ENCODE results near the gene CHP1. TPM values are rescaled to one million over a fixed set of nuclear protein-coding genes. Genes with fewer than 3 reads are reported as not detected.
A peak's percentile ranks its signal among the peaks of the same experiment; 100 is the strongest.
"Not testable (repeated sequence)": the region's sequence is repeated elsewhere in the genome, so short reads cannot be mapped to it uniquely, and the experiment has no call there.

CHP1 gene
- total RNA-seq, 4 donors from 2014 or later: 102 to 127 (median 112) TPM

DNA sequence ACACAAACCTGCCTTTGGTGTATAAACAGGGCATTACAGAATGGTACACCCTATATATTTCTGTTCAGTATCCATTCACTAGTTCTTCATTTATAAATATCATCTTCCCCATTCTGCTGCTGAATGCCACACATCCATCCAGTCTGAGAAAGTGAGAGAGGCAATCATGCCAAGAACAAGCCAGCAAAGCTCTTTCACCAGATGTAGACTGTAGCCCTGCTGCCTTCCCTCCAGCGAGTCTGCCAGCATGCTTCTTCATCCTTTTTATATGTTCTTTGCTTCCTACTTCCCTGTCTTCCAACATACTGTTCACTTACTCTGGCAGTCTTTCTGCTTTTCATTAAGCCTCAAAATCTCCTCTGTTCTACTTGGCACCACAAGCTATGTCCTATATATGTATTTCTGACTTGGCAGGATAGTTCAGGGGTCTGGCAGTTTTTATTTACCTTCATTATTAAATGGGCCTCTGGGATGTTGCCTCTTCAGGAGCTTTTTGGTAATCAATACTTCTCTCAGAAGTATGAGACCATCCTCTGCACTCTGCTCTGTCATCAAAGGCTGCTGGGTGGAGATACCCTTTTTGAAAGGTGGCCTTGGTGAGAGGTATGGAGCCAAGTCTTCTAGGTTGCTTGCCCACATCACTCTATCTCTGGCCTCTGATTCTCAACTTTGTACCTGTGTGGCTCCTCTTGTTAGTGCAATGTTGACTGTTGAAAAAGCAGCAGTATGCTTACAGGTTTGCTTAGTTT lies 48.6 kb downstream of the CHP1 start:
- 60 to 93% methylated on average over 1 of the region's 1 CpG for WGBS, 2 donors (ENCODE audit: low coverage in 1 of 2)
- peaks cover 0 to 8% (median 0%) of the 10 kb centered on the region in 3 donors for H3K4me1 ChIP-seq
- no peaks in the 10 kb centered on the region for H3K9me3 ChIP-seq
- no peak overlapping the region for H3K27ac ChIP-seq
- ATAC-seq: no peak
- H3K4me3 ChIP-seq: no peak overlapping the region
- H3K27me3 ChIP-seq: no peaks in the 10 kb centered on the region
- TF ChIP-seq POLR2AphosphoS5 (IDR thresholded peaks at IDR 0.05): no peak
- TF ChIP-seq, protein P1, sequence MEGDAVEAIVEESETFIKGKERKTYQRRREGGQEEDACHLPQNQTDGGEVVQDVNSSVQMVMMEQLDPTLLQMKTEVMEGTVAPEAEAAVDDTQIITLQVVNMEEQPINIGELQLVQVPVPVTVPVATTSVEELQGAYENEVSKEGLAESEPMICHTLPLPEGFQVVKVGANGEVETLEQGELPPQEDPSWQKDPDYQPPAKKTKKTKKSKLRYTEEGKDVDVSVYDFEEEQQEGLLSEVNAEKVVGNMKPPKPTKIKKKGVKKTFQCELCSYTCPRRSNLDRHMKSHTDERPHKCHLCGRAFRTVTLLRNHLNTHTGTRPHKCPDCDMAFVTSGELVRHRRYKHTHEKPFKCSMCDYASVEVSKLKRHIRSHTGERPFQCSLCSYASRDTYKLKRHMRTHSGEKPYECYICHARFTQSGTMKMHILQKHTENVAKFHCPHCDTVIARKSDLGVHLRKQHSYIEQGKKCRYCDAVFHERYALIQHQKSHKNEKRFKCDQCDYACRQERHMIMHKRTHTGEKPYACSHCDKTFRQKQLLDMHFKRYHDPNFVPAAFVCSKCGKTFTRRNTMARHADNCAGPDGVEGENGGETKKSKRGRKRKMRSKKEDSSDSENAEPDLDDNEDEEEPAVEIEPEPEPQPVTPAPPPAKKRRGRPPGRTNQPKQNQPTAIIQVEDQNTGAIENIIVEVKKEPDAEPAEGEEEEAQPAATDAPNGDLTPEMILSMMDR (IDR thresholded peaks at IDR 0.05): no peak
- no peak for TF ChIP-seq POLR2A (IDR thresholded peaks at IDR 0.05)
- TF ChIP-seq EP300 (IDR thresholded peaks at IDR 0.05): no peak
- peaks cover 0 to 60% of the 10 kb centered on the region in 2 donors for H3K36me3 ChIP-seq

DNA sequence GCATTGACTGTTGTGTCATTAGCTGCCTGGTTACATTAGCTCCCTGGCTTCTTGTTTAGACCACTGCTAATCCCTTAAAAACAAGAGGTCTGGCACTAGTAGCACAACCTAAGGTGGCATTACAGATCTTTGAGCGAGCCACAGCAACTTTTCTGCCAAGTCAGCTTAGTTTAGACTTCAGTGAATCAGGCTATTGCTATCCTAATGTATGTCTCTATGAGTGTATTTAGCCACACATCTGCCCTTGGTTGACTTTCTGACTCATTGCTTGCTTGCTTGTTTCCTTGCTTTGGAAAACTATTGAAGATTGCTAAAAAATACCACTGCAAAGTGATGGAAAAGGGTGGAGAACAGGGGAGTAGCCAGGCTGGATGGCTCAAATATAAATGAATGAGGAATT lies 50.2 kb downstream of the CHP1 start:
- peaks cover 0 to 56% of the 10 kb centered on the region in 2 donors for H3K36me3 ChIP-seq
- H3K4me3 ChIP-seq: no peak overlapping the region
- H3K4me1 ChIP-seq: peaks cover 2 to 22% (median 6%) of the 10 kb centered on the region in 3 donors
- 86 to 88% methylated on average over 1 of the region's 1 CpG for WGBS, 2 donors (ENCODE audit: low coverage in 1 of 2)
- TF ChIP-seq, protein P1 (IDR thresholded peaks at IDR 0.05): no peak
- TF ChIP-seq POLR2AphosphoS5 (IDR thresholded peaks at IDR 0.05) (no peak), EP300 (IDR thresholded peaks at IDR 0.05) (no peak), POLR2A (IDR thresholded peaks at IDR 0.05) (no peak)
- H3K9me3 ChIP-seq: no peaks in the 10 kb centered on the region
- no peak for ATAC-seq
- no peaks in the 10 kb centered on the region for H3K27me3 ChIP-seq
- H3K27ac ChIP-seq: no peak overlapping the region

DNA sequence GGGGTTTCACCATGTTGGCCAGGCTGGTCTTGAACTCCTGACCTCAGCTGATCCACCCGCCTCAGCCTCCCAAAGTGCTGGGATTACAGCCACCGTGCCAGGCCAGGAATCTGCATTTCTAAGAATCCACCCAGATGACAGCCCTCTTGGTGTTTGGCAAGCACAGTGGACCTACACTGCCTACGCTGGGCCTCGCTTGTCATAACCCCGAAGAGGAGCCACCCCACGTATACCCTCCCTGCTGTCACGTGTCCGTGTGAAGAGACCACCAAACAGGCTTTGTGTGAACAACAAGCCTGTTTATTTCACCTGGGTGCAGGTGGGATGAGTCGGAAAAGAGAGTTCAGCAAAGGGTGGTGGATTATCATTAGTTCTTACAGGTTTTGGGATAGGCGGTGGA lies 51.4 kb downstream of the CHP1 start:
- H3K9me3 ChIP-seq, H3K27ac ChIP-seq, H3K4me3 ChIP-seq, H3K27me3 ChIP-seq, ATAC-seq: not testable (repeated sequence)
- 97% methylated on average over 4 of the region's 10 CpGs; no CpG with 5 or more reads in 1 of the 2 donors for WGBS, 2 donors (ENCODE audit: low coverage in 1 of 2)
- H3K36me3 ChIP-seq: peaks cover 0 to 56% of the 10 kb centered on the region in 2 donors
- H3K4me1 ChIP-seq: peaks cover 2 to 34% (median 6%) of the 10 kb centered on the region in 3 donors

DNA sequence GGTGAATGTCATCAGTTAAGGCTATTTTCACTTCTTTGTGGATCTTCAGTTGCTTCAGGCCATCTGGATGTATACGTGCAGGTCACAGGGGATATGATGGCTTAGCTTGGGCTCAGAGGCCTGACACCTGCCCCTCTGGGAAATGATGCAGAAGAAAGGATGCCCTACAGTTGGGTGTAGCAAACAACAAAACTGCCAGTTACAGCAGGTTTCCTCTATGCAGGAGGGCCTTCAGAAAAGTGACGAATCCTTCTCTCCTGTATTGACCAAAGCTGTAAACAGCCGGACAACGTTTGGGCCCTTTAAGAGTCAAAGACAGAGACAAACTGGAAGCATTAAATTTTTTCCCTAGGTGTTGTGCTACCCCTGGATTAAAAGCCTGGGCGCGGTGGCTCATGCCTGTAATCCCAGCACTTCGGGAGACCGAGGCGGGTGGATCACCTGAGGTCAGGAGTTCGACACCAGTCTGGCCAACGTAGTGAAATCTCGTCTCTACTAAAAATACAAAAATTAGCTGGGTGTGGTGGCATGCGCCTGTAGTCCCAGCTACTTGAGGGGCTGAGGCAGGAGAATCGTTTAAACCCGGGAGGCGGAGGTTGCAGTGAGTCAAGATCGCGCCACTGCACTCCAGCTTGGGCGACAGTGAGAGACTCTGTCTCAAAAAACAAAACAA lies 52.0 kb downstream of the CHP1 start:
- Histone ChIP-seq H3K4me3 (peak overlapping the region; percentile 57 to 88), H3K4me1 (peaks cover 2 to 41% (median 6%) of the 10 kb centered on the region in 3 donors), H3K36me3 (peaks cover 0 to 56% of the 10 kb centered on the region in 2 donors), H3K27ac (peak overlapping the region; percentile 73 to 96 (median 94))
- not testable (repeated sequence) for H3K9me3 ChIP-seq, H3K27me3 ChIP-seq, ATAC-seq
- WGBS, 2 donors (ENCODE audit: low coverage in 1 of 2): 0 to 18% methylated on average over 3 to 7 of the region's 19 CpGs

DNA sequence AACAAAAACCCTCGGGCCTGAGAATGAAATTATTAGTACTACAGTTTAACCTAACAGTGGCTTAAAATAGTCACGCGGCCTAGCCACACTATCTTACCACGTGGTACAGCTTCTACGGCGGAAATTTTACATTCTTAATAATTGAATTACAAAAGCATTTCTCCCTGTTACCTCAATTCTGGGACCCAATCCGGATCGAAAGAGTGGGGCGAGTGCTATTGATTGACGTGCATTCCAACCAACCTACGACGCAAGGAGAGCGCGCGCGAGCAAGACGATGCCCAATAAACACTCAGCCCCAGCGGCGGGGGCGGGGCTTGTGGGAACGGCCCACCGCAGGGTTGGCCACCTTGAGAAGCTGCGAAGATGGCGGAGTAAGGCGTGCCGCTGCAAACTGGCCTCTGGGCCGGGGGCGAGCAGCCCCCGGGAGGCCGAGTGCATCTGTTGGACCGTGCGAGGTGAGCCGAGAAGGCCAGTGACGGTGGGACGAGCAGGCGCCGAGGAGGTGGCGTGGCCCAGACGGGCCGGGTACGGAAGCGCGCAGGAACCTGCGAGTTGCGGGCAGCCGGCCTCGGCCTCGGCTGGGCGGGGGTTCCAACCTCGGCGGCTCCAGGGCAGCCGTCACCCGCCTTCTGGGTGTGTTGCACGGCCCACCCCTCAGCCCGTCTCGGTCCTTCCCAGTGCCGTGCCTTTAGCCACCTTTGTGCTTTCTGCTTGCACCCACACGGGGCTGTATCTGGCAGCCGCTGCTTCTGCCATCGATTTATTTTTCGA lies 52.8 kb downstream of the CHP1 start:
- 0 to 1% methylated on average over 10 to 20 of the region's 61 CpGs for WGBS, 2 donors (ENCODE audit: low coverage in 1 of 2)
- Histone ChIP-seq H3K27ac (peak overlapping the region; percentile 73 to 96 (median 94)), H3K36me3 (peaks cover 0 to 56% of the 10 kb centered on the region in 2 donors), H3K9me3 (no peaks in the 10 kb centered on the region), H3K4me1 (peaks cover 2 to 48% (median 9%) of the 10 kb centered on the region in 3 donors), H3K4me3 (peak overlapping the region; percentile 57 to 88), H3K27me3 (no peaks in the 10 kb centered on the region)
- TF ChIP-seq POLR2AphosphoS5 (IDR thresholded peaks at IDR 0.05): peak; percentile 80
- TF ChIP-seq EP300 (IDR thresholded peaks at IDR 0.05): no peak
- TF ChIP-seq POLR2A (IDR thresholded peaks at IDR 0.05): peak; percentile 81 to 85
- TF ChIP-seq, protein P1 (IDR thresholded peaks at IDR 0.05): no peak
- ATAC-seq: peak; percentile 100
